ENCODE measurements around the gene MAGI2.

The MAGI2 gene

DNA sequence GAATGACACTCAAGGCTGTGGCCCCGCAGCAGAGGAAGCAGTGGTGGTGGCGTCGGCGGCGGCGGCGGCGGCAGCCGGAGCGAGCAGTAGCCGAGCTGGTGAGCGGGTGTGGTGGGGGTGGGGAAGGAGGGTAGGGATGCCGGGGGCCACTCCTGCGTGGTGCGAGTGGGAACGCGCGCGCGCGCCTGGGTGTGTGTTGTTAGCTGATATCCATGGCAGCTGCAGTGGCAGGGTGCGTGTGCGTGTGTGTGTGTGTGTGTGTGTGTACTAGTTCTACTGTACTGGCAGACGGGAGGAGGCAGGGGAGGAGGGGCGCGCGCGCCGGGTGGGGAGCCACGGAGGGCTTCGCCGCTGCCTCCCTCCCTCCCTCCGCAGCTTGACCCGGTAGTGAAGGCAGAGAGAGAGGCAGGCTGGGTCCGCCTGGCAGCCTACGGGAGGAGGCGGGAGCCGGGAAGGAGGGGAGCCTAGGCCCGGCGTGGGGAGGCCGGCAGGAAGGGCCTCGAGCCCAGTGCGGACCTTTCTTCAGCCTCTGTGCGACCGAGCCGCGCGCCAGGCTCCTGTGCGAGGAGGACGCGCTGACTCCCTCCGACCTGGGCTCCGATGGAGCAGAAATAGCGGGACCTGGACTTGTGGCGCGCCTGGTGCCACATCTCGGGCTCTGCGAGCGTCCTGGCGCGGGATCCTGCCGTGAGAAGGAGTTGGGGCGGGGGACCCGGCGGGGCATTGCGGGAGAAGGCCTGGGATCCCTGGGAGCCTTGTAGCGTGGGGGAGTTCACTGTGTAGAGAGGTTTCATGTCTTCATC lies at the start of gene MAGI2:
MAGI2 (minus strand) TSS at position 110 of the 803 bp plus-strand sequence. CDS start 347 bp downstream, outside the sequence.
- DNase-seq: peak; percentile 18 to 21

DNA sequence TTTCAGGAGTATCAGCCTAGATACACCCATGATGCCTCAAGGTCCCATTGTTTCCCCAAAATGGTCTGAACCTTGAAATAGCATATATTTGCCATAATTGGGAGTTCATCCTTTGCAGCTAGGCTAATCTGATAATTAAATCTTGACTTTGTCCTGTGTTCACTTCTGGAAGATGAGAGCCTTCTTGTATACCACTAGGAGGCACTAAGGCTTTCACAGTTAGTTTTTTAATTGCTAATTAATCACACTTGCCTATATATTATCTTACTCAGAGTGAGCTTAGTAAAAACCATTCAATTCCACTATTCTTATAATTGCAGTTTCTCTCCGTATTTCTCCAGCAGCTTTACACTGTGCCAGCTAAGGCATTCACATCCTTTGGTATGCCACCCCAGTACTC lies 48.7 kb upstream of the MAGI2 start:
- DNase-seq: no peak

DNA sequence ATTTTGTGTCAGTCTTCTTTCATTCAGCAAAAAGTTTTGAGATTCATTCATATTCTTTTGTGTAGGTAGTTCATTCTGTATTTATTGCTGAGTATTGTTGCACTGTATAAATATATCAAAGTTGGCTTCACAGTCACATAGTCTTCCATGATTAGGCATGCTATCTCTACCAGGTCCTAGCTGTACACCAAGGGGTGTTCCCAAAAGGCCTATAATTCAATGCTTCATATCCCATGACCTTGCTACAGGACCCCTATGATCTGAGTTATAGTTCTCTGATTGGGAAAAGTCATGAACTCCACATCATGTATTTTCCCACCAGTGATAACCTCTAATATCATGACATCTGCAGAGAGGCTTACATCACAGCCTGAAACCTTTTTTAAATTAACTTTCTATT lies 47.3 kb upstream of the MAGI2 start:
- DNase-seq: no peak

DNA sequence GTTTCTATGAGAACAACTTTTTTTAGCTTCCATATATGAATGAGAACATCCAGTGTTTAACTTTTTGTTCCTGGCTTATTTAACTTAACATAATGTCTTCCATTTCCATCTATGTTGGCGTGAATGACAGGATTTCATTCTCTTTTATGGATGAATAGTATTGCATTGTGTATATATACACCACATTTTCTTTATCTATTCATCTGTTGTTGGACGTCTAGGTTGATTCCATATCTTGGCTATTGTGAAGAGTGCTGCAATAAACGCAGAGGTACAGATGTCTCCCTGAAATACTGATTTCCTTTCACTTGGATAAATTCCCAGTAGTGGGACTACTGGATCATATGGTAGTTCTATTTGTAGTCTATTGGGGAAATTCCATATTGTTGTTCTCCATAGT lies 44.3 kb upstream of the MAGI2 start:
- no peak for DNase-seq

DNA sequence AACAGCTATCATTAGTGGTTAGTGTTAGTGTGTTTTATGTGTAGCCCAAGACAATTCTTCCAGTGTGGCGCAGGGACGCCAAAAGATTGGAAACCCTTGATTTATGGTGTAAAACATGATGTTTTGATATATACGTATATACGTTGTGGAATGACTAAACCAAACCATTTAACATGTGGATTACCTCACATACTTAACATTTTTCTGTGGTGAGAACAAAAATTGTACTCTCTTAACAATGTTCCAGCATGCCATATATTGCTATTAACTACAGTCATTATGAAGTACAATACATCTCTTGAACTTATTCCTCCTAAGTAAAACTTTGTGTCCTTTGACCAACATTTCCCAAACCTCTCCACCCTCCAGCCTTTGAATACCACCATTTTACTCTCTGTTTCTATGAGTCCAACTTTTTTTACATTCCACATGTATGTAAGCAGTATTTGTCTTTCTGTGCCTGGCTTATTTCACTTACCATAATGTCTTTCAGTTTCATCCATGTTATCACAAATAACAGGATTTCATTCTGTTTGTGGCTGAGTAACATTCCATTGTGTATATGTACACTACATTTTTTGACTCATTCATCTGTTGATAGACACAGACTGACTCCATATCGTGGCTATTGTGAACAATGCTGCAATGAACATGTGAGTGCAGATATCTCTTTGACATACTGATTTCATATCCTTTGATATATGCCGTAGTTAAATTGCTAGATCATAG lies 42.2 kb upstream of the MAGI2 start:
- DNase-seq: no peak

DNA sequence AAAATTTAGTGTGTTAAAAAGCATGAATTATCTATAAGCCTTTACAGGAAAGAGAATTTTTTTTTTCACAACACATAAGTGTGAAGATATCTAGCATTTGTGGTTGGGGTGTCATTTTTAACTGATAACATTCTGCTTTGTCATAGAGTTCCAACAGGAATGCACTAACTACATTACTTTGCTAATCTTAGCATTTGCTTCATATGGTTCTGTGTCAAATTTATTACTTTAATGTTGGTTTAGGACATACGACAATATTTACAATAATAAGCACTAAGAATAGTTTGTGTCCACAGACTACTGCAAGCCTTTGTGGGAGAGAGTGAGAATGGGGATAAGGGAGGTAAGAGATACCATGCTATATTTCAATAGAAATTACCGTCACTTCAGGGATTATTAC lies 40.6 kb upstream of the MAGI2 start:
- no peak for DNase-seq

DNA sequence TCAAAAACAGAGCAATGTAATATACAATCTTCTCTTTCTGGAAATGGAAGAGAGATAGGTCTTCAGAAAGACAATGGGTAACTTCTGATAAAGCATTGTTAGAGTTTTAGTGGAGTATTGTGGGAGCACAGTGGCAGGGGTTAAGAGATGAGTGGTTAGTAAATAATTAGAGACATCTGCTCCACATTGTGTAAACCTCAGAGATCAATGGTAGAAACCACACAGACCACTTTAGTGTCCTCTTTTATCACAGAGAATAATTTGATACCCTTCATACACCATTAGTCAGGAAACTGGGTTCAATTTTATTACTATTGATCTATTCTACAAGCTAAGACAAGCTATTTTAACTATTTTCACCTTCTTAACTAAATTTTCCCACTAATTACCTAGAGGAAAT lies 35.9 kb upstream of the MAGI2 start:
- DNase-seq: no peak

DNA sequence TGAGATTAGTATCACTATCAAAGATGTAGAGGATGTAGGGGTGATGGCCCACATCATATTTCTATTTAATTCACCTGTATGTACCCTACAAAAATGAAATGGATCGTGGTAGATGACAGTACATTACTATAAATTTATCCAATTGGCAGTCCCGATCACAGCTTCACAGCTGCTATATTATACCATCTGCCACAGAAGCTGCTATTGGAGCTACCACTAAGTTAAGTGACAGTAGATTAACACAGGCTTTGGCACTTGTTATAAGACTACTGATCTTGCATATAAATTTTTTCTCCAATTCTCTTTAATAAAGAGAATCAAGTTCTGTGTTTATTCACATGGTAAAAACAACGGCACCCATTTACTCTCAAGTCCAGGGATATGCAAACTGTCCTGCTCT lies 24.9 kb upstream of the MAGI2 start:
- DNase-seq: no peak

DNA sequence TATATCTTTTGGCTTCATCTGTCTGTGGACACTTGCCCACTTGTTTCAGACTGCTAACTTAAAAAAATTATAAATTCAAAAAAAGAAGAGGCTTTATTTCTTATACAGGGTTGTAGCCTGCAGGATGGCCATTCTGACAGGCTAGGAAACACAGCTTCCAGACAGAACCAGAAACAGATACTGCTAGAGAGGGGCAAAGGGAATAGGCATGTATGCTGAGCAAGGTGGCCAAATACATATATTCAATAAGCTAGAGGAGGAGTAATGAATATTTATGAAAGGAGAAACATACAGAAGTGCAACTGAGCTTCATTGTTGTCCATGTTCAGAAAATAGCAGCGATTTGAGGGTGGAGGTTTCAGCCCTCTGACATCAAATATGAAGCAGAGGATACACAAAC lies 22.0 kb upstream of the MAGI2 start:
- no peak for DNase-seq

DNA sequence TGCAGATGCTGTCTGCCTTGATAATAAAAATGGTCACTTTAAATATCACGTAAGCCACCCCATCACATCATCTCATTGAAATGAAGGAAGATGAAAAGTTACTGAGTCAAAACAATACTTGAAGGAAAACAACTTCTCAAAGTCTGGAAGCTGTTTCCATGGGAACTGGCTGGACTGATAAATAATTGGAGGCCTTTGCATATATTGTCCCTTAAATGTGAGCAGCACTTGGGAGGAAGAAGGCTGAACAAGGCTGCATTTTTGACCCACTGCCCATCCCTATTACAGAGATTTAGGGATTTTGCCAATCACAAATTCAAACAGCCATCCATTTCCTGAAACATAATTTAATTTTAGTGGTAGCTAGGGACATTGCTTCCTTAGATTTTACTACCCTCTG lies 18.2 kb upstream of the MAGI2 start:
- DNase-seq: no peak

DNA sequence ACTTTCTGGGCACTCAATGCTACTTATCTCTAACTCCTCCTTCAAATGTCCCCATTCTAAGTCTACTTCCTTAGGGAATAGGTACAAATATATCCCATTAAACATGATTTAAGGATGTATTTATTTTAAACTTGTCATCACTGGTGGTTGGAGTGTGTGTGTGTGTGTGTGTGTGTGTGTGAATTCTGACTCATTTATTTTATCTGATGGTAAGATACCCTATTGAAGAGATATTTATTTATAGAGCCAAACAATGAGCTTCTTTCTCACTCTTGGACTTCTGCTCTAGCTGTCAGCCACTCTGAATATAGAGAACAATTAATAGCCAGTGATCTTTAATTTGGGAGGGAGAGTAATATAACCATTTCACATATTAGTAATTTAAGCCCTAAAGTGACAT lies 17.8 kb upstream of the MAGI2 start:
- DNase-seq: no peak

DNA sequence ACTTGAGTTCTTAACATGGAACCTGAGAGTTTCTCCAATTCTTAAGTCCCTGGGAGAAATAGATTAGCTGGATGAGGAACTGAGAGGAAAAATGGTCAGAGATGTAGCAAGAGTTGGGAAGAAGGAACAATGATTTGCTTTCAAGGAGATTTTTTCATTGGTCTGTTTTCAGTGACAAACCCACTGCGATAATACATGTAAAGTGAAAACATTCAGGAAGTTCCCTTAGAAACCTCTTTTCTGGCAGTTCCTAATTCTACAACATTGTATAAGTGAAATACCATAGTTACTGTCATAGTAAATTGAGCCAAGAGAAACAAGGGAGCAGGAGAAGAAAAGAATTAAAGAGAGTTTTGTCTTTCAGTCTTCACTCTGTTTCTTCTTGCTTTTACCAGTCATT lies 12.1 kb upstream of the MAGI2 start:
- no peak for DNase-seq

DNA sequence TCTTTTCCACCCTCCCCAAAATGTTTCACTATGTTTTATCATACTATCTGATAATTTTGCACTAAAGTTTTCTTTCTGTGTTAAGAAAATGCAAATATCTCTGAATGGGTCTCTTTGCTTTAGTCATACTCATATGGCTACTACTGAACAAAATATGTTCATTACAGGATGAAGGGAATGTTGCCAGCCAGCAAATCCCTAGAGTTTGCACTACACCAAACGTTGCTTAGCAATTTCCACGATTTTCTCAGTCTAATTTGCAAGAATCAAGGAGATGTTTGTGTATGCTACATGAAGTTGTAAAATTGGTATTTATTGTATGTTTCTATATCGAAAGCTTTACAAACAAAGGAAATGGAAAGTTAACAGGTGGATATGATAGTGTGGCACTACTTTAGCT lies 10.6 kb upstream of the MAGI2 start:
- no peak for DNase-seq

DNA sequence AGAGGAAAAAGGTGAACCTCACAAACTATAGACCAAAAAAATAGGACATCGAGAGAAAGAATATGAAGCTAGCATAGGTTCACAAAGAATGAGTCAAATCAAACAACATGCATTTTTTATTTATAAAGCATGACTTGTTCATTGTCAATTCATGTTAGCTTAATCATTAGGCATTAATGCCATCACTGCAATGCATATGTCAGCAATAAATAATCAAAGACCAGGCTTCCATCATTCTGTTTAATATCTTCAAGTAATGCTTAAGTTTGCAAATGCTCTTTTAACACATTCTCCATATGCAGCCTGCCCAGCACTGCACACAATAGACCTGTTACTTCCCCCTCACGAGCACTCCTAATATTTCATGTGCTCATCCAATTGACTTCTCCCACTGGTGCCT lies 8.9 kb upstream of the MAGI2 start:
- DNase-seq: no peak

DNA sequence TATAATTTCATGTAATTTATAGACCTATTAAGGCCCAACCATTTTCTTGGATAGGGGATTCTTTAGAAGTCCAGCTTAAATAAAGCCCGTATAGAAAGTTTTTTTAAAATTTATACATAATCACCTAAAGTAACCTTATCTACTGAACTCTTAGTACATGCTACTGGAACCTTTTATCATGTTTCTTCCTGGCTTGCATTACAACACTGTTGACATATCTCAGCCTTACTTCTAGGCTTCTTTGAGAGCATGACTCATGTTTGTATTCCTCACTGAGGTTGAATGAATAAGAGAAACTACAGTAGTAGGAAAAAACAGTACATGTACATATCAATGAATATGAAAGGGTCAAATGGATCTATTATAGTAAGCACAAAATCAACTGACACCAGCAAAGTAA lies 8.2 kb upstream of the MAGI2 start:
- DNase-seq: no peak

DNA sequence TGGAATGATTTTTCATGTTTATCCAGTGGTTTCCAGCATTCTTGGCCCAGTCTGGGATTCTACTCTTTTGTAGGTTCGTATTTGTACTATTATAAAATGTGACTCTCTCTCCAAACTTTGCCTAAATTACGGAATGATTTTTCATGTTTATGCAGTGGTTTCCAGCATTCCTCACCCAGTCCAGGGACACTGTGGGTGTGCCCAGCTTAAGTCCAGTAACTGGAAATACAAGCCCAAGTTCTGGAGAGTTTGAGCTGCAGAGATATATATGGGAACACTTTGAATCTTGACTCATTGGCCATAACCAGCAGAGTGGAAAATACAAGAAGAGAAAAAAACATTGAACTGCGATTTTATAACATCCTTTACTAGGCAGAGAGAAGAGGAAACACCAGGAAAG lies 5.9 kb upstream of the MAGI2 start:
- no peak for DNase-seq

DNA sequence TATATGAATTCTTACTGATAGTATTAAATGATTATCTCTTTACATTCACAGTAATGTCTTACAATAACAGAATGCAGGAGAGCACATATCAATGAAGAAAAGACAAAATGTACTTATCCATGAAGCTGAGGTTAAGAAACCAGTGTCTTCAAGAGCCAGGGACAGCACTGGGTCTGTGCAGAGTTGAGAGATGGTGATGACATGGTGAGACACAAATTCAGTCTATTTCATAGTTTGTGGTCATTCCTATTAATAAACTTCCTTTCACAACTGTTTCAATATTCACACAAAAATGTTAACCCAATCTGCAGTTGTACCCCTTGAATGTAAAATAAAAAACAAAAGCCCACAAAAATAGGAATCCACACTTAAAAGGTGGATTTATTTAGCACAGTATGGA lies 5.3 kb upstream of the MAGI2 start:
- no peak for DNase-seq

DNA sequence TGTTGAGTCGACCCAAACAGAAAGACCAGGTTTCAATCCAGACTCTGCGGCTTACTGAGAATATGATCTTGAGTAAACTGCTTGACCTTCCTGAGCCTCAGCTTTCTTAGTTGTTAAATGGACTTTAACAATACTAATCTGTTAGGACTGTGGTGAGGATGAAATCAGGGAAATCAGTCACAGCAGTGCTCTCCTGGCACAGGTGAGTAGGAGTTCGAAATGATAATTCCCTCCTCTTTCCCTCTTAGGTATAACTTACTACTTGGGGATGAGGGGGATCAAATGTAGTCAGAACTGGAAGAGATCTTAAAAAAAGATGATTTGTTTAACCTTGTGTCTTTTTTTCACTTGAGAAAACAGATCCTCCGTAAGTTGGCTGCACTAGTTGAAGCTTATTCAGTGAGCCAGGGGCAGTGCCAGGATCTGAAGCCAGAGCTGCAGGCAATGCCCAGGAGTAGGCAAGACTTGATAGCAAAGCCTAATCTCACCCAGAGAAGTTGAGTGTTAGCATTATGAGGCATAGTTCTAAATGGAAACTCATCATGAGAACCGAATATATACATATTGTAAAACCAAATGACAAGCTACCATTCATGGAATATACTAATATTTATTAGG lies 1.8 kb upstream of the MAGI2 start:
- DNase-seq: no peak

DNA sequence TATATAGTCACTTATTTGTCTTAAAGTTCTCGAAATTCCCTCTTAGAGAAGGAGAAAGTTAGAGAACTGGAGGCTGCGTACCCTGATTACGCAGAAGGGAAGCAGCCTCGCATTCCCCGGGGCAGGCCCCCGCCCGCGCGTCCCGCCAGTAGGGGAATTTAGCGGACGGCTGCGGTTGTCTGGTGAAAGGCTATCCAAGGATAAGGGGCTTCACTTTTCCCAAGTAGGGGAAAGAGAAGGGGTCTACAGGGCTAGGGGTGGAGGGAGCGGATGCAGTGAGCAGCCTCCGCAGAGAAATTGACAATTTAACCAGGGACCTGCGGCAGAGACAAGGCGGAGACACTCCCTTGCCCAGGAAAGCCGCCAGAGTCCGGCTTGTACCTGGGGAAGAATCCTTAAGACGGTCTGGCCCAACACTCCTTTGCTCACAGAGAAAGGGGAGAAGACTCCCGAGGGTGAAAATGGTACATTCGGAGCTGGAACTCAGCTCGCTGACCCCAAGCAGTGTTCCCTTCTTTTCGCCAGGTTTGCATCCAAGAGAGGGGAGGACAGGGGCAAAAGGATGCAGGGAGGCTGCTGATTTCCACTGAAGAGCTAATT lies 994 bp upstream of the MAGI2 start:
- DNase-seq: no peak

DNA sequence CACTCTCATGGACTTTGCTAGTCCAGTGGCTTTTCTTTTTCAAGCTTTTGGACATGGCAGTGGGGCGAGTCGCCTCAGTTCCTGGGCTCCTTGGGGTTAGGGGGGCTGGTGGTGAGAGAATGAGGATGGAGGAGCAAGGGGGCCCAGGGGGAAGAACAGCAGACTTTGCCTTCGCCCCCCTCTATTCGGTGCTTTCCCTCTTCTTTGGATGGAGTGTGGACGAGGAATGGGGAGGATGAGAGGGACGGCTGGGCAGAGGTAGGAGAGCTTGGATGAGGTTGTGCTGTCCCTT lies 255 bp downstream of the MAGI2 start:
- no peak for DNase-seq

DNA sequence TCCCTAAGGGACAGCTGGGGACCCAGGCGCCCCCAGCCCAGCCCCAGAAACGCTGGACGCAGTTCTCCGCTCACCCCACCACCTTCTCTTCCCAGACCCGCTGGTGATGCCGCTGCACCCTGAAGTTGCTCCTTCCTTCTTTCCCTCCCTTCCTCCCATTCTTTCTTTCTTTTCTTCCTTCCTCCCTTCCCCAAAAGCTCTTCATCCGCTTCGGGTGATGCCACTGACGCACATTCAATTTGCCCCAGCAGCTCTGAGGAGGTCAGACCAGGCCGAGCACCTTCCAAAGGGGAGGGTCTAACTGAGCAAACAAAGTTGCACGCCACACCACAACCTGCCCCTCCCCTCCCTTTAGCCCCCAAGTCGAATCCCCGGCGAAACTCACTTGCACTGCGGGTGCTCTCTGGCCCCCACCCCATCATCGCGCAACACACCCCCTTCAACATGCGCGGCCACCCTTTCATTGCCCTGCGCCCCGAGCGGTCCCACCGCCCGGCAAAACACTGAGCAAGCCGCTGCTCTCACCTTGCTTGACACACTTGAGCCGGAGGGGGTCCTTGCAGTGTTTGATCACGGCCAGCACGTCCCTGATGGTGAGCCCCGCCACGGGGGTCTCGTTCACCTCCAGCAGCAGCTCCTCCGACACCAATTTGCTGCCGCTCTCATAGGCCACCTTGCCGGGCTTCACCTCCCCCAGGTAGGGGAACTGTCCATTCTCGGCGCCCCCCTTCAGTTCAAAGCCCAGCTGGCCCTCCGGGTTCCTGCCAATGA lies 787 bp downstream of the MAGI2 start:
- DNase-seq: peak in 1 of 2 experiments; percentile 16

DNA sequence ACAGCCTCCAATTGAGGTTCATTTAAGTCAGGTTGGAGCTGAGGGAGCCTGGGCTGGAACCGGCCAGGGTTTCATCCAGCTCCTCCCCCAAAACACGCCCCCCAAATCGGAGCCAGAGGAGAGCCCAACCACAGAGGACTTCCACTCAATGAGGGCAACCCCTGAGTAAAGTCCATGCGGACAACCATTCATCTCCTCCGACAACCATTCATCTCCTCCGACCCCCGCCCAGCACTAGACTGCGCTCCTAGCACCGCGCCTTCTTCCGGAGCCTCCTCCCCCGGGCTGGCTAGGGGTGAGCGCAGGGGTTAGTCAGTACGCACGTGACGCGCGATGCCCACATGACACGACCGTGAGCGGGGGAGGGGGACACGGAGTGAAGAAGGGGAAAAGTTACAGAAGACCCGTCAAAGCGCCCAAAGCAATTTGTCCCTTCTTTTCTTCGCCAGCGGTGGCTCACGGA lies 1.4 kb downstream of the MAGI2 start:
- peak; percentile 24 to 33 for DNase-seq

DNA sequence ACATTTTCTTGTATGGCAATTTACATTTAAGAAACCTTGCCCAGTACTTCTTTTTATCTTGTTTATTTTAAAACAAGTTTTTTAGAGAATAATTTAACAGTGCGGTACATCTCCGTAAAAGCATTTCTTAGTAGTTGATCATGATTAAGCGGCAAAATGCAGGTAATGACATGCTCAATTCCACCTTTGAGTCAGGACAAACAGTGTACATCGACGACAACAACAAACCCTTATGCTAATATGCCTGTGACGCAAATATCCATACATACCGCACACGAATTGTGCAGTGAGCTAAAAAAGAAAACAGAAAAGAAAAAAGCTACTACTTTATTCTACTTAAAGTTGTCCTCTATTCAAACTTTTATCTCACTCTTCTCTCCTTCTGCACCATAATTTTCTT lies 1.9 kb downstream of the MAGI2 start:
- no peak for DNase-seq

All from activated T-cell treated with anti-CD3 and anti-CD28 coated beads, Interleukin-2, amount 50 U/mL, for 48 hours (primary cell).